SH-SY5Y (cell line): ENCODE results near the gene RSBN1L.

Source experiments
- GATA2 ChIP-seq: IDR thresholded peaks from 2 replicates; pipeline ENCODE4 v1.6.1; 2011; ENCODE audit warnings: mild to moderate bottlenecking, low read depth, low read length
- GATA3 ChIP-seq: IDR thresholded peaks from 2 replicates; pipeline ENCODE4 v1.6.1; 2011; ENCODE audit warnings: low read depth, mild to moderate bottlenecking, low read length, moderate library complexity

The RSBN1L gene

DNA sequence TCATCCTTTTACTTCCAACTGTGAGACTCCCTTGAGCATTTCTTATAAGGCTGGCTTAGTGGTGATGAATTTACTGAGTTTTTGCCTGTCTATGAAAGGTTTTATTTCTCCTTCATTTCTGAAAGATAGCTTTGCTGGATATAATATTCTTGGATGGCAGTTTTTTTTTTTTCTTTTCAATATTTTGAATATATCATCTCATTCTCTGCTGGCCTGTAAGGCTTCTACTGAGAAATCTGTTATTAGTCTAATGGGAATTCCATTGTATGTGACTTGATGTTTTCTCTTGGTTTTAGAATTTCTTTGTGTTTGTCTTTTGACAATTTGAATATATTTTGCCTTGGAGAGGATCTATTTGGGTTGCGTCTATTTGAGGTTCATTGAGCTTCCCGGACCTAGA, 124.7 kb downstream of the RSBN1L start:
- TF ChIP-seq GATA2 (no peak), GATA3 (no peak)

GRCh38 chr7:77822269-77822668, 126.0 kb downstream of the RSBN1L start:
- TF ChIP-seq GATA3 = no peak

DNA sequence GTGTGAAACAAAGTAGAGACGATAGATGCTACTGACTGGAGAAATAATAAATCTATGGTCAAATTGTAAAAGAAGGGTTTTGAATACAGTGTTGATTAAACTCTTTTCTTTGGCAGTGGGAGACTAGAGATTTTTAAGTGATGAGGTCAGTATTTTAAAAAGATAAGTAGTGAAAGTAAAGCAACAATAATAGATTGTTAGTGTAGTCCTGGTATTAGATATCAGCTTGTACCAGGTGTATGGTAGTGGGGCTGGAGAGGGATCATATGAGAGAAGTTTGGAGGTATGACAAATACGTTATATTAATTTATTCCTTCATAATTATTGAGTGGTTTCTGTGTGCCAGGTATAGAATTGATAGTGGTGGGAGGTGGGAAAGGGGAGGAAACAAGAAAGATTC, 127.5 kb downstream of the RSBN1L start:
- TF ChIP-seq GATA3 (no peak), GATA2 (no peak)

GRCh38 chr7:77824636-77825035, 128.4 kb downstream of the RSBN1L start:
- TF ChIP-seq GATA2 = no peak
- no peak for TF ChIP-seq GATA3

DNA sequence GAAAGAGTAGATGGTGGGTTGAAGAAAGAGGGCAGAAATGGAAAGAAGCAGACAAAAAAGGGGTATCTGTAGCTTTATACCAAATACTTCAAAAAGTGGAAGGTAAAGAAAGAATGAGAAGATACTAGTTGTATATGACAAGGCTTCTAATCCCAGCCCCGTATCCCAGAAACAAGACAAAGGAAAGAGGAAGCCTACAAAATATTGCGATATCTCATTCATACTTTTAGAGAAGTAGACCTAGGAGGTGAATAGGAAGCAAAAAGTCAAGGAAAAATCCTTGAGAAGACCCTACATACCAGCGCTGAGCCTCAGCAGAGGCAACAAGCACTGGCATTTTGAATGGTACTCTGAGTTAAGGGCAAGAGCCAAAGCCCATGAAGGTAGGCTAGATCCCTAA, 128.9 kb downstream of the RSBN1L start:
- TF ChIP-seq GATA3 = no peak
- no peak for TF ChIP-seq GATA2

DNA sequence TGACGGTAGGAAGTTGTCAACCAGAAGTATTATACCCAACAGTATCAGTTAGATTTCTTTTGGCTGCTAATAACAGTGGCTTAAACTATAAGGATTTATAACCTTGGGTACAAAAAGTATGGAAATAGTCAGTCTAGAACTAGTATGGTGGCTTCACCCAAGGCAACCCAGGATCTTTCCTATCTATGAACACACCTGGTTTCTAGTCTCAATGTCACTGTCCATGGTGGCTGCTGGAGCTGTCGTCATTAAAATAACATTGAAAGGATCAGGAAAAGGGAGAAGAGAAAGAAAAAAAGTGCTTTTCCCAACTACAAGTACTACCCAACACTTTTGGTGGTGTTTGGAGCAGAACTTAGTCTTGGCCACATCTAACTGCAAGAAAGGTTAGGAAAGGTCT, 130.0 kb downstream of the RSBN1L start:
- no peak for TF ChIP-seq GATA2
- TF ChIP-seq GATA3 = no peak

DNA sequence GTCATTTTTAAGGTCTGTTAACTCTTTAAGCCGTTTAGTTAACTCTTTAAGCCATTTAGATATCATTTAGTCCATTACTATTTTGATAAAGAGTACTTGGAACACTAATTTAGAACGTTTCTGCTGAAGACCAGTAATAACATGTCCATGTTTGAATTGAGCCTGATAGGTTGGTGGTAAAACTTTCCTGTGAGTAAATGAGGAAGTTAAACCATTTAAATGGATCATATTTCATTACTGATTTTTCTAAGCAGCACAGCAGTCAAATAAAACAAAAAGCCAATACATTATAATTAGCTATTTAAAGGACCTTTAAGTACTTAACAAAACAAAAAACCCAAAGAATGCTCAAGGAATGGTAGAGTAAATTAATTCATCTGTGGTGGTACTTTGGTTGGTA, 131.7 kb downstream of the RSBN1L start:
- TF ChIP-seq GATA3 = no peak
- no peak for TF ChIP-seq GATA2

DNA sequence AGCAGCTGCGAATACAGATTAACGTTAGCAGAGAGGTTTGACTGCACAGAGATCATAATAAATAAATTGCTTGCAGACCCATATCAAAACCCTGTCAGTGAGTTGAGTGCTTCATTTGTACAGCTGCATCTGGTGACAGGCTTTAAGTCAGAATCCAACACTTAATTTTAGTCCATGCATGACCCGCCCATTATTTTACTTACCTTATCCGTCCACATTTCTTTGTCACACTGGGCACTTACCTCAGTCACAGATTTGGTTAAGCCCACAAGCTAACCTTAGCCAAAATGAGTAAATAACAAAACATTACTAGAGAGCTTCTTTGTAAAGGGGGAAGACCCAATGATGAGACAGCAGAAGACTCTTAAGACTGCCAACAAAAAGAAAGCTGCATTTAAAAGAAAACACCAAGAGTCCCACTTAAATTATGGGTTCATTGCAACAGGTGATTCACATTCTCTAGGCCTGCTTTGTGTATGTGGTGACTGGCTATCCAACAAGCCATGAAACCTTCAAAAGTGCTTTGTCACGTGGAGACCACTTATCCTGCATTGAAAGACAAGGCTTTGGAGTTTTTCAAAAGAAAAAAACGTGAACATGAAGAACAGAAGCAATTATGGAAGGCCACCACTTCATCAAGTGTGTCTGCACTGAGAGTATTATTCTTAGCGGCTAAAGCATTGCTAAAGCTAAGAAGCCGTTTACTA, 134.5 kb downstream of the RSBN1L start:
- no peak for TF ChIP-seq GATA3
- TF ChIP-seq GATA2 = no peak

- TF ChIP-seq GATA2 = no peak
- TF ChIP-seq GATA3 = no peak
These were observed 135.2 kb downstream of the RSBN1L start for GRCh38 chr7:77831481-77831880.

- TF ChIP-seq GATA3 = no peak
- TF ChIP-seq GATA2 = no peak
These were observed 135.7 kb downstream of the RSBN1L start for GRCh38 chr7:77831953-77832352.
